GM12878 (cell line): ENCODE results near the gene ROBO1. TPM values are rescaled to one million over a fixed set of nuclear protein-coding genes. Genes with fewer than 3 reads are reported as not detected.

ENCODE experiments used
- ATAC-seq: fragments of 200-7000 bp; cut with Tn5 transposase; 3 replicates; pipeline ENCODE4 v1.9.1; 2020; ENCODE audit warnings: mild to moderate bottlenecking, moderate library complexity
- BruUV-seq: library from RNA; stranded (reverse); fragments of 400-500 nt; replicated peaks from 2 replicates; lab custom pipeline; 2021; lab: Mats Ljungman, UMichigan
- CTCF ChIA-PET: fragments of 300-600 bp; sonication (Branson Sonifier 250); formaldehyde crosslinking; extraction: SDS; loops from one replicate; lab custom pipeline; 2021; ENCODE audit warnings: inconsistent platforms; lab: Yijun Ruan, JAX
- POLR2A ChIA-PET: fragments of 350-600 bp; formaldehyde crosslinking; extraction: SDS; loops from one replicate; lab custom pipeline; 2021; ENCODE audit warnings: inconsistent platforms; lab: Charles Lee
- RAD21 ChIA-PET: fragments of 300-600 bp; sonication (Branson Sonifier 250); formaldehyde crosslinking; loops from one replicate; lab custom pipeline; 2023; ENCODE audit warnings: antibody characterized with exemption; ENCODE audit not compliant: unreplicated experiment; lab: Charles Lee
- SMC1A ChIA-PET: fragments of 300-600 bp; sonication (Branson Sonifier 250); formaldehyde crosslinking; loops from one replicate; lab custom pipeline; 2023; ENCODE audit not compliant: unreplicated experiment, uncharacterized antibody; lab: Charles Lee
- DNase-seq: peaks from one replicate; pipeline ENCODE4 v3.0.0-alpha.2; 2011; ENCODE audit warnings: low read depth, low spot score
- FAIRE-seq: peaks from 3 replicates; lab custom pipeline; 2011; peaks lifted over from hg19 to GRCh38; lab: Jason Lieb, UNC
- H2AFZ ChIP-seq: 2 replicates; pipeline ENCODE4 v1.6.0; 2011; ENCODE audit warnings: low read depth, low read length, control low read depth; ENCODE audit not compliant: control insufficient read depth
- H3K27ac ChIP-seq: 2 replicates; pipeline ENCODE4 v1.5.1; 2011; ENCODE audit warnings: control low read depth; ENCODE audit not compliant: control insufficient read depth, insufficient read depth
- H3K27me3 ChIP-seq, 2 experiments: replicated peaks in 1 of 2; 2 replicates each; pipeline versions ENCODE4 v1.6.0 to v1.6.1; 2011; ENCODE audit warnings: low read length in 1 of 2; ENCODE audit not compliant: control insufficient read depth in 2 of 2, insufficient read depth in 2 of 2
- H3K36me3 ChIP-seq, 2 experiments: 2 replicates each; pipeline ENCODE4 v1.5.1; 2011; ENCODE audit warnings: low read length in 1 of 2; ENCODE audit not compliant: control insufficient read depth in 2 of 2, insufficient read depth in 2 of 2
- H3K4me1 ChIP-seq: 2 replicates; pipeline ENCODE4 v1.6.1; 2011; ENCODE audit warnings: mild to moderate bottlenecking, low read length, moderate library complexity, mixed read lengths; ENCODE audit not compliant: control insufficient read depth, insufficient read depth
- H3K4me2 ChIP-seq: 2 replicates; pipeline ENCODE4 v1.6.0; 2011; ENCODE audit warnings: control low read depth; ENCODE audit not compliant: control insufficient read depth, insufficient read depth
- H3K4me3 ChIP-seq: fragments of 200-600 bp; sonication (generic); 2 replicates; pipeline ENCODE4 v1.5.1; 2016
- H3K79me2 ChIP-seq: 2 replicates; pipeline ENCODE4 v1.6.0; 2011; ENCODE audit warnings: low read length; ENCODE audit not compliant: control insufficient read depth, insufficient read depth
- H3K9ac ChIP-seq: 2 replicates; pipeline ENCODE4 v1.8.0; 2011; ENCODE audit warnings: low read length, control low read depth, mixed read lengths; ENCODE audit not compliant: control insufficient read depth, insufficient read depth
- H3K9me3 ChIP-seq: replicated peaks from 3 replicates; pipeline ENCODE4 v1.5.1; 2011; ENCODE audit warnings: mild to moderate bottlenecking, low read length; ENCODE audit not compliant: control insufficient read depth, insufficient read depth
- H4K20me1 ChIP-seq: 2 replicates; pipeline ENCODE4 v1.6.0; 2011; ENCODE audit not compliant: control insufficient read depth, insufficient read depth
- CTCF ChIP-seq, 3 experiments: IDR thresholded peaks in 2 of 3; conservative IDR thresholded peaks in 1 of 3; 2 replicates each; pipeline ENCODE4 v1.5.1; 2011; ENCODE audit warnings: low read depth in 3 of 3, low read length in 3 of 3, mild to moderate bottlenecking in 3 of 3, control low read depth in 2 of 3, moderate library complexity in 2 of 3, inconsistent platforms in 1 of 3, mixed read lengths in 1 of 3; ENCODE audit not compliant: control insufficient read depth in 2 of 3, insufficient read depth in 1 of 3; ENCODE audit errors: extremely low read depth in 1 of 3
- EED ChIP-seq: sonication (generic); IDR thresholded peaks from 2 replicates; pipeline ENCODE4 v1.6.1; 2016; ENCODE audit warnings: antibody characterized with exemption, low read depth
- ETV6 ChIP-seq, 2 experiments: fragments of 450-650 bp in 1 of 2; IDR thresholded peaks in 1 of 2; conservative IDR thresholded peaks in 1 of 2; 2 replicates each; pipeline ENCODE4 v1.6.1; 2014; ENCODE audit warnings: antibody characterized with exemption in 1 of 2, borderline replicate concordance in 1 of 2, low read depth in 1 of 2, mild to moderate bottlenecking in 1 of 2, moderate library complexity in 1 of 2
- MEF2A ChIP-seq: IDR thresholded peaks from 2 replicates; pipeline ENCODE4 v1.6.1; 2011; ENCODE audit warnings: low read depth, mild to moderate bottlenecking, low read length, moderate library complexity; ENCODE audit not compliant: insufficient read depth
- RB1 ChIP-seq: fragments of 450-650 bp; formaldehyde crosslinking; IDR thresholded peaks from 2 replicates; pipeline ENCODE4 v1.6.1; 2017; ENCODE audit warnings: mild to moderate bottlenecking, borderline replicate concordance
- SREBF2 ChIP-seq: IDR thresholded peaks from 2 replicates; pipeline ENCODE4 v1.6.1; 2012; ENCODE audit warnings: mild to moderate bottlenecking, low read length
- SRF ChIP-seq, 2 experiments: IDR thresholded peaks; 2 replicates each; pipeline ENCODE4 v1.6.1; 2011; ENCODE audit warnings: low read depth in 2 of 2, low read length in 2 of 2, mild to moderate bottlenecking in 1 of 2, moderate library complexity in 1 of 2
- TBL1XR1 ChIP-seq: IDR thresholded peaks from 2 replicates; pipeline ENCODE4 v1.6.1; 2012; ENCODE audit warnings: low read depth, low read length, improper control_type of control experiment
- TCF12 ChIP-seq: IDR thresholded peaks from 2 replicates; pipeline ENCODE4 v1.6.1; 2011; ENCODE audit warnings: low read depth, mild to moderate bottlenecking, low read length
- YY1 ChIP-seq: IDR thresholded peaks from 2 replicates; pipeline ENCODE4 v1.6.1; 2011; ENCODE audit warnings: low read depth, mild to moderate bottlenecking, low read length
- ZNF592 ChIP-seq: fragments of 450-650 bp; IDR thresholded peaks from 2 replicates; pipeline ENCODE4 v1.6.1; 2017; ENCODE audit warnings: mild to moderate bottlenecking, moderate library complexity
- ZNF622 ChIP-seq: fragments of 450-650 bp; IDR thresholded peaks from 2 replicates; pipeline ENCODE4 v1.6.1; 2017; ENCODE audit warnings: mild to moderate bottlenecking, inconsistent platforms
- WGBS: methylation state at CpG from one replicate; pipeline ENCODE4 v1.1.6; 2016; ENCODE audit warnings: low lambda C conversion rate; ENCODE audit not compliant: insufficient replicate concordance, insufficient coverage; ENCODE audit errors: missing lambda C conversion rate; 5-methylcytosine and 5-hydroxymethylcytosine counted together
- in situ Hi-C: fragments of 300-500 bp; cut with MboI; formaldehyde crosslinking; loops from 9 replicates; pipeline ENCODE4 v1.14.3; 2018; ENCODE audit warnings: mixed read lengths
- intact Hi-C: fragments of 100-400 bp; cut with micrococcal nuclease; formaldehyde crosslinking; loops from one replicate; pipeline ENCODE4 v1.14.2; 2022; ENCODE audit not compliant: unreplicated experiment
- polyA plus RNA-seq, 11 experiments: library from polyadenylated mRNA; depleted of rRNA in 4 of 11; unstranded in 6 of 11; stranded (reverse) in 5 of 11; fragments of >200 nt; fragmentation: Nextera tagmentation in 4 of 11; fragmentation: Illumina TruSeq in 1 of 11; extraction: Ambion mirVana in 4 of 11; extraction: Trizol in 1 of 11; gene quantifications; 1 replicate in 1 of 11; 2 replicates in 10 of 11; pipeline versions ENCODE4 v1.2.1 to v1.2.3, GENCODE V29; 2011 to 2016; ENCODE audit warnings: inconsistent platforms in 2 of 11, missing spikeins in 2 of 11, low read depth in 1 of 11
- total RNA-seq, 4 experiments: library from RNA; depleted of rRNA in 3 of 4; stranded (reverse); fragments of >200 nt in 3 of 4; fragmentation: Illumina TruSeq in 1 of 4; extraction: Trizol in 1 of 4; gene quantifications; 2 replicates each; pipeline versions ENCODE4 v1.2.1 to v1.2.3, GENCODE V29; 2013 to 2021
- TF ChIP-seq, protein P1 (sequence below): IDR thresholded peaks from 2 replicates; pipeline ENCODE4 v1.6.1; 2012; ENCODE audit warnings: low read depth, low read length, improper control_type of control experiment

ROBO1 gene
- total and polyA plus RNA-seq, 10 of the 15 experiments (the other 5 are each of a cell fraction or from before 2014, with no cell fraction given) = 0.29 to 46.5 (median 1.2) TPM

DNA sequence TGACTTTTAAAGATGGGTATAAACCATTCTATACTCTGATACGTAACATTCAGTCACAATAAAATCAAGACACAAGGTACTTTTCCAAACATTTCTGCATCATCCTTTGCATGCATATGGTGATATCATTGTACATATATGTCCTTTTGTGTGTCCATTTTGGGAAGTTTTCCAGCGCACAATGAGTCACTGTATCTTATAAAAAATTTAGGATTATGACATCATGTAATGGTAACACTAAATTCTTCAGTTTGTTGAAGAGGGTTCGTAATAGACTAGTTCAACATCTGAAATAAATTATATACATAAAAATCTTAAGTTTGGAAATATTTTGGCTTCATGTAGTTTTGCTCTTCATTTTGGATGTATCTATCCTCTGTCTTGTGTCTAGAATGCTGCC is 480.9 kb downstream of the ROBO1 start:
- no peak overlapping the region for H3K9ac ChIP-seq
- H2AFZ ChIP-seq = no peak overlapping the region
- in situ Hi-C loops (no loop called here), intact Hi-C loops (no loop called here)
- H4K20me1 ChIP-seq = no peaks in the 10 kb centered on the region
- H3K79me2 ChIP-seq = no peaks in the 10 kb centered on the region
- ChIA-PET POLR2A (no interaction called here), SMC1A (no interaction called here), RAD21 (no interaction called here), CTCF (no interaction called here)
- H3K4me1 ChIP-seq = no peaks in the 10 kb centered on the region
- DNase-seq (no peak), ATAC-seq (no peak), FAIRE-seq (no peak)
- no peaks in the 10 kb centered on the region for H3K27me3 ChIP-seq
- H3K36me3 ChIP-seq = no peaks in the 10 kb centered on the region
- H3K9me3 ChIP-seq = no peaks in the 10 kb centered on the region
- TF ChIP-seq ZNF622 = no peak
- TF ChIP-seq TBL1XR1 = no peak
- TF ChIP-seq SRF (IDR thresholded peaks at IDR 0.05; ENCODE audit: low read depth in 2 of 2, low read length in 2 of 2) = no peak
- no peak for TF ChIP-seq MEF2A
- TF ChIP-seq ZNF592 = no peak
- TF ChIP-seq, protein P1, sequence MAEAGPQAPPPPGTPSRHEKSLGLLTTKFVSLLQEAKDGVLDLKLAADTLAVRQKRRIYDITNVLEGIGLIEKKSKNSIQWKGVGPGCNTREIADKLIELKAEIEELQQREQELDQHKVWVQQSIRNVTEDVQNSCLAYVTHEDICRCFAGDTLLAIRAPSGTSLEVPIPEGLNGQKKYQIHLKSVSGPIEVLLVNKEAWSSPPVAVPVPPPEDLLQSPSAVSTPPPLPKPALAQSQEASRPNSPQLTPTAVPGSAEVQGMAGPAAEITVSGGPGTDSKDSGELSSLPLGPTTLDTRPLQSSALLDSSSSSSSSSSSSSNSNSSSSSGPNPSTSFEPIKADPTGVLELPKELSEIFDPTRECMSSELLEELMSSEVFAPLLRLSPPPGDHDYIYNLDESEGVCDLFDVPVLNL = no peak
- TF ChIP-seq RB1 = no peak
- no peak for TF ChIP-seq EED
- TF ChIP-seq SREBF2 = no peak
- no peak for TF ChIP-seq TCF12
- TF ChIP-seq CTCF (IDR thresholded peaks at IDR 0.05 in 2 of 3, conservative IDR thresholded peaks at IDR 0.05 in 1 of 3; ENCODE audit: control insufficient read depth in 2 of 3, extremely low read depth in 1 of 3, insufficient read depth in 1 of 3, low read depth in 3 of 3, low read length in 3 of 3) = no peak
- no peak for TF ChIP-seq YY1
- no peak for TF ChIP-seq ETV6 (conservative IDR thresholded peaks at IDR 0.05 in 1 of 2, IDR thresholded peaks at IDR 0.05 in 1 of 2; ENCODE audit: borderline replicate concordance in 1 of 2, low read depth in 1 of 2)
- no peak overlapping the region for H3K27ac ChIP-seq
- no peak overlapping the region for H3K4me3 ChIP-seq
- WGBS = 51% methylated on average over 3 of the region's 3 CpGs
- no TSS peak for BruUV-seq
- no peak overlapping the region for H3K4me2 ChIP-seq
